GM21576 (cell line): Measurements from ENCODE around the gene TLK2.

Experiments used
- ATAC-seq: cut with Tn5 transposase; IDR thresholded peaks from one replicate; pipeline ENCODE4 v1.9.1; 2021; ENCODE audit warnings: mild to moderate bottlenecking, moderate library complexity; ENCODE audit not compliant: unreplicated experiment

The TLK2 gene

DNA sequence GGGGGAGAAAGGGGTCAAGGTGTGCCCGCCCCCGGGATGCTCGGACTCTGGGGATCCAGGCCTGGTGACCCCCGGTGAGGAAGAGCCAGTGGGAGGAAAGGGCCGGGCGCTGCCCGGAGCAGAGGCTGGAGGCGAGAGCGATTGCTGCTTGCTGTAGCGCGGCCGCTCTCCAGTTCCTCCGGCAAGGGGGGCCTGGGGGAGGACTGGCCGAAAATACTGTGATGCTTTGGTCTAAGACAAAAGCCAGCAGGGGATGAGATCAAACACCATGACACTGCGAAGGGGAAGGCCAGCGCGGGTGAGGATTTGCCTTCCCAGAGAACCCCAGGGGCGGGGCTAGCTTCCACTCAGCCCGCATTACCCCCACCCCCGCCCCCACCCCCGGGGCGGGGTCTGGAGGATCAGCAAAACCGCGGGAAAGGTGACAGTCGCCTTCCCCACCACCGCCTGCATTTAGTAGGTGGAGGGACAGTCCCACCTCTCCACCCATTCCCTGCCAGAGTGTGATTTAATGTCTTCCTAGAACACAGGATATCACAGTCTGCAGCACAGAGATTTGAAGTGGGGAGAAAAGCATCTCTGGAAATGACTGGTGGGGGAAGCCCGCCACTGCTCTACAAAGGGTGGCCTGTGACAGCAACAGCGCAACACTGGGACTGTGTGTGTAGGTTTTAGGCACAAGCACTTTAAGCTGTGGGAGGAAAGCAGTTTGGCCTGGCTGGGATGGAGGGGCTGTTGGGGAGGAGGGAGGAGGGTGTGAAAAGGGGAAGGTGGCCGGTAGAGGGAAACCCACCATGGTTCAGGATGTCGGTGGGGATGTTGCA is 174.6 kb downstream of the TLK2 start:
- ATAC-seq = peak; percentile 86

DNA sequence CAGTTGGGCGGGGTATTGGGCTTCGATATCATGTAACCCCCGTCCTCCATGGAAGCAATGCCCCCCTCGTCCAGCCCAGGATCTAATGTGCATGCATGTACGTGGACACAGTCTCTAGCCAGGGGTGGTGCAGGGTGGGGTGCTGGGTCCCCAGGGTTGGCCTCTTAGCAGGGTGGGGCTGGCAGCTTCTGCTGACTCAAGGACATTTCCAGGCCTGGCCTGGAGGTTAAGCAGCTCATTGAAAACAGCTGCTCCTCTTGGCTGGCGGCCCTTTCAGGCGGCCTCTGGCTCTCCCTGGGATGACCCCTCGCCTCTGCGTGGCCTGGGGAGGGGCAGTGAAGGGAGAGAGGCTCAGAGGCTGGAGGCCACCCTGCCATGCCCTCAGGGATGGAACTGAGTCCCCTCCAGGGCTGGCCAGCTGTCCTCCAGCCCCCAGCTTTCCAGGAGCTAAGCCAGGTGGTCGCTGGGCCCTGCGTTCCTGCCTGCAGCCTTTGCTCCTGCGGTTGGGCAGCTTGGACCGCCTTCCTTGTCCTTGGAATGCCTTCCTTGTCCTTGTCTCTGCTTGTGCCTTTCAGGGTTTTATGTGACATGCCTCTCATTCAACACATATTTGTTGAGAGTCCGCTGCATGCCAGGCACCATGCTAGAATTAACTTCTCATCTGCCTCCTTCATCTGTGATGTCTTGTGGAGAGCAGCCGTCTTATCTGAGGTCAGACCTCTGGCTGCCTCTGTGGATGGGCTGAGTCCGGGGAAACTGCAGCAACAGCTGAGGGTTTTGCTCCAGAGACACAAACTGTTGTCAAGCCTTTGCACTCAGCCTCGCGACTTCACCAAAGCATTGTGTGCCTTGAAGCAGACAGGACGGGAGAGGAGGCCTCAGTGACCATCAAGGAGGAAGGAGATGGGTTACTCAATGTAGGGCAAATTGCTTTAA is 175.5 kb downstream of the TLK2 start:
- ATAC-seq = no peak

DNA sequence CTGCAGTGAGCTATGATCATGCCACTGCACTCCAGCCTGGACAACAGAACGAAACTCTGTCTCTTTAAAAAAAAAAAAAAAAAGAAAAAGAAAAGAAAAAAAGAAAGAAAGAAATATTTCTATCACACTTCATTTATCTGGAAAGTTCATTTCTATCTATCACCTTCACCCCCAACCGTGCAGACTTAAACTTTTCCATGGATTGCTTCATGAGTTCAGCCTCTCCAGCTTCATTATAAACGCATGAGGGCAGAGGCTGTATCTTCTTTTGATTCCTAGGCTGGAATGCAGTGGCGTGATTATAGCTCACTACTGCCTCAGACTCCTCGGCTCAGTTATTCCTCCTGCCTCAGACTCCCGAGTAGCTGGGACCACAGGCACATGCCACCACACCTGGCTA is 177.0 kb downstream of the TLK2 start:
- ATAC-seq = no peak

DNA sequence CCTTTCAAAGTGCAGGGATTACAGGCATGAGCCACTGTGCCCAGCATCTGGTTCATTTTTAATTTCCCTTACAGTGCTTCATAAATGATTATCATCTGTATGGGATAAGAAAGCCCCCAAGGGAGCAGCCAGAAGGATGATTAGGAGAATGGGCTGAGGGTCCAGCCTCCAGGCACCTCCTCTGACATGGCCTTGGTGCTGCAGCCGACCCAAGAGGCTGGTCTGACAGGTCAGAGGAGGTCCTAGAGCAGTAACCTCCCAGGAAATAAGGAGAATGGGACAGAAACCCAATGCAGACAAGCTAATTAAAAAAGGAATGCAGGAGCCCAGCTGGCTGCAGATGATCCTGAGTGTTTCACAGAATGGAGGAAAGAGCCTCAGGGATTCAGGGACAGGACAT is 177.8 kb downstream of the TLK2 start:
- no peak for ATAC-seq

DNA sequence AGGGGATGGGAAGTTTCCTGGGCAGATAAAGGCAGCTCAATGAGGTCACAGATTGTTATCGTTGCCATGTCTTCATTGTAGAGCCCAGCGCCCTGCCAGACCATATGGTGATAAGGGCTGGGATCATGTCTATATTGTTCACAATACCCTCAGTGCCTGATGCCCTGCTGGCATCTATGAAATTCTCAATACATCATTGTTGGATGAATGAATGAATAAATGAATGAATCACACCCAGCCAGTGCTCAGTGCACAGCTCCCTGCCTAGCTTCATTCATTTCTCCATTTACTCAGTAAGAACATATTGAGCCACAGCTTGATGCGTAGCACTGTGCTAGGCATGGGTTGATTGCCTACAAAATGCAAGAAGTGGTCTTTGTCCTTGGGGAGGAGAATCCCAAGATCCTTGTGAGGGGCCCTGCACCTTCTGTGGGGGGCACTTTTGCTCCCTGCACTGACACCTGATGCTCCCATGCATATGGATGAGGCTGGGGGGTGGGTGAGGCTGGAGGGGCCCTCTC is 178.6 kb downstream of the TLK2 start:
- ATAC-seq = no peak

DNA sequence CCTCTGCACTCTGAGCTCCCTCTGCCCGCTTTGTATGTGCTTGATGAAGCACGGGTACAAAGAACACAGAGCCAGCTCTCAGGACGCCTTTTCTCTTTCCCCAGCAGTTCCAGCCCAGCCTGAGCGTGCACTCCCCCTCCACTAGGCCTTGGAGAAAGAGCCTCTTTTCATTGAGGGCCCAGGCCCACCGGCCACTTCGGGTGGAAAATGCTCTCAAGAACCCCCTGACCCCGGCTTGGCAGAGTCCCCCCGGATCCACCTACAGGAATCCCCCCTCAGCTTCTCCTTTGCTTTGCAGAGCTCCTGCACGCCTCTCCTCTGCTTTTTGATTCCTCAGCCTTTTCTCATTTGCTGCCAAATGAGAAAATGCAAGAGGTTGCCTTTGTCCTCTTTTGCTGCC is 179.1 kb downstream of the TLK2 start:
- no peak for ATAC-seq

- no peak for ATAC-seq
These were observed 179.7 kb downstream of the TLK2 start for GRCh38 chr17:62658136-62658920.

- no peak for ATAC-seq
These were observed 182.0 kb downstream of the TLK2 start for GRCh38 chr17:62660629-62661118.

GRCh38 chr17:62661337-62661736 is 182.7 kb downstream of the TLK2 start:
- no peak for ATAC-seq

GRCh38 chr17:62662855-62663254 is 184.2 kb downstream of the TLK2 start:
- ATAC-seq = no peak
